IMR-90 (cell line): ENCODE data around the gene SARM1. TPM values are rescaled to one million over a fixed set of nuclear protein-coding genes. Genes with fewer than 3 reads are reported as not detected.

Experiments used
- ATAC-seq: fragments of 200-7000 bp; cut with Tn5 transposase; 2 replicates; pipeline ENCODE4 v1.9.1; 2020; ENCODE audit warnings: low read depth, mild to moderate bottlenecking, moderate library complexity
- BruUV-seq: library from RNA; stranded (reverse); fragments of 400-500 nt; replicated peaks from 2 replicates; lab custom pipeline; 2021; lab: Mats Ljungman, UMichigan
- CTCF ChIA-PET: fragments of 300-600 bp; formaldehyde crosslinking; extraction: SDS; loops from one replicate; lab custom pipeline; 2021; ENCODE audit warnings: antibody characterized with exemption; lab: Yijun Ruan, JAX
- POLR2A ChIA-PET: fragments of 300-600 bp; sonication (Branson Sonifier 250); formaldehyde crosslinking; loops from one replicate; lab custom pipeline; 2022; ENCODE audit warnings: antibody characterized with exemption; ENCODE audit not compliant: unreplicated experiment; lab: Charles Lee
- DNase-seq: peaks from one replicate; pipeline ENCODE4 v3.0.0; 2013
- H2AFZ ChIP-seq: replicated peaks from 2 replicates; pipeline ENCODE3; 2013; ENCODE audit warnings: low read length, mild to moderate bottlenecking; ENCODE audit not compliant: poor library complexity
- H2AK5ac ChIP-seq: 2 replicates; pipeline ENCODE4 v1.6.1; 2013; ENCODE audit warnings: low read depth, low read length, inconsistent platforms
- H2AK9ac ChIP-seq: replicated peaks from 2 replicates; pipeline ENCODE3; 2013; ENCODE audit warnings: mild to moderate bottlenecking, low read depth, low read length, moderate library complexity; ENCODE audit not compliant: poor library complexity
- H2BK120ac ChIP-seq: 2 replicates; pipeline ENCODE4 v1.6.1; 2013; ENCODE audit warnings: low read depth, low read length, inconsistent platforms
- H2BK15ac ChIP-seq: 3 replicates; pipeline ENCODE4 v1.6.1; 2013; ENCODE audit warnings: low read depth, low read length, inconsistent platforms
- H2BK20ac ChIP-seq: 2 replicates; pipeline ENCODE4 v1.6.1; 2013; ENCODE audit warnings: low read depth, mild to moderate bottlenecking, inconsistent platforms, low read length, moderate library complexity
- H2BK5ac ChIP-seq: 2 replicates; pipeline ENCODE4 v1.6.1; 2013; ENCODE audit warnings: mild to moderate bottlenecking, low read depth, low read length, inconsistent platforms; ENCODE audit not compliant: poor library complexity, severe bottlenecking
- H3K14ac ChIP-seq: replicated peaks from 2 replicates; pipeline ENCODE4 v1.6.1; 2013; ENCODE audit warnings: low read depth, low read length, inconsistent platforms
- H3K18ac ChIP-seq: 2 replicates; pipeline ENCODE4 v1.6.1; 2013; ENCODE audit warnings: low read depth, low read length, control low read depth
- H3K23ac ChIP-seq: 2 replicates; pipeline ENCODE4 v1.6.1; 2013; ENCODE audit warnings: low read depth, low read length, inconsistent platforms
- H3K27ac ChIP-seq: 2 replicates; pipeline ENCODE4 v1.5.1; 2013; ENCODE audit warnings: mild to moderate bottlenecking, control low read depth, low read length; ENCODE audit not compliant: insufficient read depth
- H3K27me3 ChIP-seq: 2 replicates; pipeline ENCODE4 v1.6.1; 2013; ENCODE audit warnings: low read length; ENCODE audit not compliant: control insufficient read depth, insufficient read depth
- H3K36me3 ChIP-seq: 2 replicates; pipeline ENCODE4 v1.6.1; 2013; ENCODE audit warnings: low read length, mixed read lengths; ENCODE audit not compliant: control insufficient read depth, insufficient read depth
- H3K4ac ChIP-seq: 2 replicates; pipeline ENCODE4 v1.6.1; 2013; ENCODE audit warnings: low read depth, low read length, inconsistent platforms
- H3K4me1 ChIP-seq: 2 replicates; pipeline ENCODE4 v1.6.1; 2013; ENCODE audit warnings: low read length, mixed read lengths; ENCODE audit not compliant: control insufficient read depth, insufficient read depth
- H3K4me2 ChIP-seq: 2 replicates; pipeline ENCODE4 v1.6.1; 2013; ENCODE audit warnings: low read depth, mild to moderate bottlenecking, control low read depth, low read length, moderate library complexity
- H3K4me3 ChIP-seq: 2 replicates; pipeline ENCODE4 v1.5.1; 2013; ENCODE audit warnings: low read depth, mild to moderate bottlenecking, control low read depth, low read length, moderate library complexity; ENCODE audit not compliant: insufficient read depth
- H3K56ac ChIP-seq: 2 replicates; pipeline ENCODE4 v1.6.1; 2013; ENCODE audit warnings: low read length, inconsistent platforms; ENCODE audit not compliant: insufficient read depth; ENCODE audit errors: extremely low read depth
- H3K79me1 ChIP-seq, 2 experiments: 2 replicates each; pipeline ENCODE4 v1.6.1; 2013; ENCODE audit warnings: low read length in 2 of 2, inconsistent platforms in 1 of 2, low read depth in 1 of 2
- H3K9ac ChIP-seq: 2 replicates; pipeline ENCODE4 v1.6.1; 2013; ENCODE audit warnings: low read depth, low read length, control low read depth
- H3K9me1 ChIP-seq: 2 replicates; pipeline ENCODE4 v1.6.1; 2013; ENCODE audit warnings: low read length, inconsistent platforms; ENCODE audit not compliant: insufficient read depth
- H3K9me3 ChIP-seq: 2 replicates; pipeline ENCODE4 v1.6.1; 2013; ENCODE audit warnings: low read length; ENCODE audit not compliant: control insufficient read depth, insufficient read depth
- H4K20me1 ChIP-seq: 2 replicates; pipeline ENCODE4 v1.6.1; 2013; ENCODE audit warnings: low read length, inconsistent platforms; ENCODE audit not compliant: insufficient read depth
- H4K5ac ChIP-seq: 2 replicates; pipeline ENCODE4 v1.6.1; 2013; ENCODE audit warnings: mild to moderate bottlenecking, low read depth, low read length, control low read depth
- H4K8ac ChIP-seq, 2 experiments: 2 replicates each; pipeline ENCODE4 v1.6.1; 2013; ENCODE audit warnings: low read depth in 2 of 2, low read length in 2 of 2, control low read depth in 1 of 2, inconsistent platforms in 1 of 2
- H4K91ac ChIP-seq: 2 replicates; pipeline ENCODE4 v1.6.1; 2013; ENCODE audit warnings: low read depth, low read length, inconsistent platforms; ENCODE audit not compliant: insufficient read depth
- BHLHE40 ChIP-seq: fragments of 150-350 bp; IDR thresholded peaks from 2 replicates; pipeline ENCODE4 v1.6.1; 2016; ENCODE audit warnings: mild to moderate bottlenecking, low read depth, low read length
- CEBPB ChIP-seq: IDR thresholded peaks from 2 replicates; pipeline ENCODE4 v1.6.1; 2012; ENCODE audit warnings: low read depth, low read length, improper control_type of control experiment
- CHD1 ChIP-seq: IDR thresholded peaks from 2 replicates; pipeline ENCODE4 v1.6.1; 2012; ENCODE audit warnings: low read depth, low read length, improper control_type of control experiment
- FOS ChIP-seq: fragments of 150-350 bp; IDR thresholded peaks from 2 replicates; pipeline ENCODE4 v1.6.1; 2016; ENCODE audit warnings: low read depth, low read length
- MAFK ChIP-seq: IDR thresholded peaks from 2 replicates; pipeline ENCODE4 v1.6.1; 2012; ENCODE audit warnings: low read depth, low read length, improper control_type of control experiment
- MAZ ChIP-seq: IDR thresholded peaks from 2 replicates; pipeline ENCODE4 v1.6.1; 2012; ENCODE audit warnings: low read depth, mild to moderate bottlenecking, low read length, improper control_type of control experiment, moderate library complexity, borderline replicate concordance
- MXI1 ChIP-seq: IDR thresholded peaks from 2 replicates; pipeline ENCODE4 v1.6.1; 2012; ENCODE audit warnings: low read depth, mild to moderate bottlenecking, low read length, moderate library complexity, borderline replicate concordance
- NFE2L2 ChIP-seq: fragments of 150-350 bp; IDR thresholded peaks from 2 replicates; pipeline ENCODE4 v1.6.1; 2016; ENCODE audit warnings: low read depth, mild to moderate bottlenecking, low read length
- POLR2A ChIP-seq: IDR thresholded peaks from 2 replicates; pipeline ENCODE4 v1.6.1; 2012; ENCODE audit warnings: mild to moderate bottlenecking, low read depth, low read length
- RAD21 ChIP-seq: IDR thresholded peaks from 2 replicates; pipeline ENCODE4 v1.6.1; 2012; ENCODE audit warnings: low read length, improper control_type of control experiment
- RFX5 ChIP-seq: IDR thresholded peaks from 2 replicates; pipeline ENCODE4 v1.8.0; 2012; ENCODE audit warnings: low read depth, mild to moderate bottlenecking, low read length, moderate library complexity
- SMC3 ChIP-seq: fragments of 150-350 bp; IDR thresholded peaks from 2 replicates; pipeline ENCODE4 v1.6.1; 2016; ENCODE audit warnings: low read depth, mild to moderate bottlenecking, antibody characterized with exemption, low read length, moderate library complexity
- WGBS, 2 experiments: methylation state at CpG; one replicate each; pipeline versions ENCODE4 v1.1.5 to v1.1.7; 2013; ENCODE audit warnings: missing lambda C conversion rate in 2 of 2; ENCODE audit not compliant: insufficient read length in 1 of 2; ENCODE audit errors: extremely low coverage in 2 of 2; 5-methylcytosine and 5-hydroxymethylcytosine counted together
- dilution Hi-C: fragments of 300-500 bp; cut with HindIII; formaldehyde crosslinking; loops from one replicate; pipeline ENCODE4 v1.14.3; 2018; ENCODE audit warnings: low sequenced_read_pairs; ENCODE audit not compliant: unreplicated experiment
- in situ Hi-C: fragments of 300-500 bp; cut with MboI; formaldehyde crosslinking; loops from 3 replicates; pipeline ENCODE4 v1.14.3; 2019; ENCODE audit warnings: low sequenced_read_pairs, inconsistent platforms, mixed read lengths
- intact Hi-C: fragments of 100-400 bp; cut with micrococcal nuclease; formaldehyde crosslinking; loops from 2 replicates; pipeline ENCODE4 v1.10.0; 2022
- polyA plus RNA-seq, 3 experiments: library from polyadenylated mRNA; depleted of rRNA; stranded (reverse); fragments of >200 nt; gene quantifications; 2 replicates each; pipeline ENCODE4 v1.2.3, GENCODE V29; 2012; ENCODE audit warnings: low replicate concordance in 1 of 3
- total RNA-seq: library from RNA; depleted of rRNA; stranded (reverse); fragments of >200 nt; gene quantifications from 2 replicates; pipeline ENCODE4 v1.2.3, GENCODE V29; 2012
- TF ChIP-seq, protein P1 (sequence below): fragments of 150-350 bp; IDR thresholded peaks from 2 replicates; pipeline ENCODE4 v1.6.1; 2016; ENCODE audit warnings: low read depth, mild to moderate bottlenecking, low read length, moderate library complexity, borderline replicate concordance
- TF ChIP-seq, protein P2 (sequence below): fragments of 150-350 bp; IDR thresholded peaks from 2 replicates; pipeline ENCODE4 v1.6.1; 2017; ENCODE audit warnings: mild to moderate bottlenecking, antibody characterized with exemption, low read length, low read depth

Gene SARM1
- total and polyA plus RNA-seq, 2 of the 4 experiments (the other 2 are of a cell fraction), result 3.4 to 11.4 TPM

- intact Hi-C loops, result loop anchor here (10.0 kb wide), 1 partner anchor 137 kb away; no protein-coding TSS in a partner anchor
- no peak overlapping the region for H3K27ac ChIP-seq
- no peak overlapping the region for H2BK5ac ChIP-seq
- peaks cover 3% of the 10 kb centered on the region for H3K4me1 ChIP-seq
- no peak overlapping the region for H4K5ac ChIP-seq
- no peak overlapping the region for H3K18ac ChIP-seq
- H4K20me1 ChIP-seq, result no peaks in the 10 kb centered on the region
- H2AFZ ChIP-seq, result no peak overlapping the region
- dilution Hi-C loops, result no loop called here
- H2AK5ac ChIP-seq, result no peak overlapping the region
- H3K4ac ChIP-seq, result no peak overlapping the region
- no peak overlapping the region for H4K91ac ChIP-seq
- no peak overlapping the region for H2BK120ac ChIP-seq
- no CpG with 5 or more reads among the region's 5 CpGs for WGBS, 2 experiments
- no peak overlapping the region for H3K56ac ChIP-seq
- DNase-seq (no peak), ATAC-seq (no peak)
- no peaks in the 10 kb centered on the region for H3K9me3 ChIP-seq
- no peak overlapping the region for H3K14ac ChIP-seq
- peaks cover 12% of the 10 kb centered on the region for H3K9me1 ChIP-seq
- CTCF ChIA-PET, result no interaction called here
- H4K8ac ChIP-seq, result no peak overlapping the region
- no peak overlapping the region for H3K4me3 ChIP-seq
- no TSS peak for BruUV-seq
- H2BK20ac ChIP-seq, result no peak overlapping the region
- H3K4me2 ChIP-seq, result no peak overlapping the region
- H3K27me3 ChIP-seq, result peaks cover 14% of the 10 kb centered on the region
- no peak overlapping the region for H2BK15ac ChIP-seq
- no peaks in the 10 kb centered on the region for H3K79me1 ChIP-seq
- TF ChIP-seq RAD21, result no peak
- TF ChIP-seq SMC3, result no peak
- no peak for TF ChIP-seq MXI1
- no peak for TF ChIP-seq POLR2A
- no peak for TF ChIP-seq BHLHE40
- TF ChIP-seq, protein P1, sequence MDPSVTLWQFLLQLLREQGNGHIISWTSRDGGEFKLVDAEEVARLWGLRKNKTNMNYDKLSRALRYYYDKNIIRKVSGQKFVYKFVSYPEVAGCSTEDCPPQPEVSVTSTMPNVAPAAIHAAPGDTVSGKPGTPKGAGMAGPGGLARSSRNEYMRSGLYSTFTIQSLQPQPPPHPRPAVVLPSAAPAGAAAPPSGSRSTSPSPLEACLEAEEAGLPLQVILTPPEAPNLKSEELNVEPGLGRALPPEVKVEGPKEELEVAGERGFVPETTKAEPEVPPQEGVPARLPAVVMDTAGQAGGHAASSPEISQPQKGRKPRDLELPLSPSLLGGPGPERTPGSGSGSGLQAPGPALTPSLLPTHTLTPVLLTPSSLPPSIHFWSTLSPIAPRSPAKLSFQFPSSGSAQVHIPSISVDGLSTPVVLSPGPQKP, result no peak
- no peak for TF ChIP-seq CHD1
- TF ChIP-seq, protein P2, sequence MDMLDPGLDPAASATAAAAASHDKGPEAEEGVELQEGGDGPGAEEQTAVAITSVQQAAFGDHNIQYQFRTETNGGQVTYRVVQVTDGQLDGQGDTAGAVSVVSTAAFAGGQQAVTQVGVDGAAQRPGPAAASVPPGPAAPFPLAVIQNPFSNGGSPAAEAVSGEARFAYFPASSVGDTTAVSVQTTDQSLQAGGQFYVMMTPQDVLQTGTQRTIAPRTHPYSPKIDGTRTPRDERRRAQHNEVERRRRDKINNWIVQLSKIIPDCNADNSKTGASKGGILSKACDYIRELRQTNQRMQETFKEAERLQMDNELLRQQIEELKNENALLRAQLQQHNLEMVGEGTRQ, result no peak
- TF ChIP-seq FOS, result no peak
- TF ChIP-seq NFE2L2, result no peak
- TF ChIP-seq RFX5, result no peak
- no peak for TF ChIP-seq MAZ
- no peak for TF ChIP-seq MAFK
- TF ChIP-seq CEBPB, result no peak
- H3K9ac ChIP-seq, result no peak overlapping the region
- no peaks in the 10 kb centered on the region for H3K36me3 ChIP-seq
- in situ Hi-C loops, result no loop called here
- POLR2A ChIA-PET, result interaction anchor here (0.6 kb wide), 1 partner anchor 637 kb away, joined by 5 read pairs; no protein-coding TSS in a partner anchor
- no peak overlapping the region for H3K23ac ChIP-seq
- no peak overlapping the region for H2AK9ac ChIP-seq
Measured at GRCh38 chr17:28407130-28407973, 35.9 kb downstream of the SARM1 start.
